Panc1 (cell line): ENCODE data around the gene DNAJC22. TPM values are rescaled to one million over a fixed set of nuclear protein-coding genes. Genes with fewer than 3 reads are reported as not detected.
A peak's percentile ranks its signal among the peaks of the same experiment; 100 is the strongest.
"Not testable (repeated sequence)": the region's sequence is repeated elsewhere in the genome, so short reads cannot be mapped to it uniquely, and the experiment has no call there.

ENCODE experiments used
- ATAC-seq: fragments of 200-7000 bp; cut with Tn5 transposase; 2 replicates; pipeline ENCODE4 v1.9.1; 2020; ENCODE audit warnings: mild to moderate bottlenecking, moderate library complexity
- BruUV-seq: library from RNA; stranded (reverse); fragments of 400-500 nt; replicated peaks from 2 replicates; lab custom pipeline; 2021; lab: Mats Ljungman, UMichigan
- CTCF ChIA-PET: fragments of 300-600 bp; sonication (Branson Sonifier 250); formaldehyde crosslinking; loops from one replicate; lab custom pipeline; 2022; ENCODE audit warnings: antibody characterized with exemption; lab: Charles Lee
- POLR2A ChIA-PET: fragments of 300-600 bp; sonication (Branson Sonifier 250); formaldehyde crosslinking; loops from one replicate; lab custom pipeline; 2022; ENCODE audit warnings: antibody characterized with exemption; lab: Charles Lee
- DNase-seq: peaks from one replicate; pipeline ENCODE4 v3.0.0-alpha.2; 2010; ENCODE audit warnings: low read depth, low spot score
- H3K27ac ChIP-seq: 2 replicates; pipeline ENCODE4 v1.5.1; 2011; ENCODE audit warnings: mild to moderate bottlenecking, low read length, inconsistent platforms
- H3K27me3 ChIP-seq: fragments of 200-500 bp; sonication (Bioruptor generic); 2 replicates; pipeline ENCODE4 v1.6.0; 2014; ENCODE audit warnings: low read length, inconsistent platforms; ENCODE audit not compliant: control insufficient read depth, insufficient read depth
- H3K36me3 ChIP-seq: fragments of 200-500 bp; sonication (Bioruptor generic); 2 replicates; pipeline ENCODE4 v1.5.1; 2014; ENCODE audit warnings: inconsistent platforms, mild to moderate bottlenecking, low read length, moderate library complexity; ENCODE audit not compliant: control insufficient read depth, insufficient read depth
- H3K4me1 ChIP-seq: 2 replicates; pipeline ENCODE4 v1.5.1; 2011; ENCODE audit warnings: inconsistent platforms, mild to moderate bottlenecking, low read length, moderate library complexity; ENCODE audit not compliant: control insufficient read depth, insufficient read depth
- H3K4me3 ChIP-seq, 2 experiments: 2 replicates each; pipeline ENCODE4 v1.5.1; 2011 to 2012; ENCODE audit warnings: low read depth in 2 of 2, low read length in 2 of 2, mild to moderate bottlenecking in 2 of 2, inconsistent platforms in 1 of 2, moderate library complexity in 1 of 2
- H3K9me3 ChIP-seq: fragments of 200-500 bp; sonication (Bioruptor generic); 2 replicates; pipeline ENCODE4 v1.5.1; 2014; ENCODE audit warnings: low read depth, mild to moderate bottlenecking, inconsistent platforms, low read length, moderate library complexity; ENCODE audit not compliant: control insufficient read depth, insufficient read depth
- CTCF ChIP-seq: fragments of 450-650 bp; IDR thresholded peaks from 2 replicates; pipeline ENCODE4 v1.5.1; 2017; ENCODE audit warnings: mild to moderate bottlenecking
- POLR2AphosphoS5 ChIP-seq: IDR thresholded peaks from 2 replicates; pipeline ENCODE4 v1.6.1; 2012; ENCODE audit warnings: mild to moderate bottlenecking, low read depth, low read length, moderate library complexity
- REST ChIP-seq, 2 experiments: IDR thresholded peaks; 2 replicates each; pipeline ENCODE4 v1.6.1; 2011 to 2012; ENCODE audit warnings: low read depth in 2 of 2, control low read depth in 1 of 2, low read length in 1 of 2, mild to moderate bottlenecking in 1 of 2, moderate library complexity in 1 of 2; ENCODE audit not compliant: insufficient read depth in 1 of 2
- SIN3A ChIP-seq: IDR thresholded peaks from 2 replicates; pipeline ENCODE4 v1.6.1; 2012; ENCODE audit warnings: low read depth, mild to moderate bottlenecking, low read length, moderate library complexity, borderline replicate concordance; ENCODE audit not compliant: insufficient read depth
- TCF7L2 ChIP-seq: IDR thresholded peaks from 2 replicates; pipeline ENCODE4 v1.6.1; 2011; ENCODE audit warnings: mild to moderate bottlenecking, low read depth, low read length, inconsistent platforms
- in situ Hi-C: cut with HindIII; loops from 2 replicates; pipeline ENCODE4 v1.10.0; 2016; ENCODE audit warnings: low sequenced_read_pairs, low pct_unique_long_range_greater_than_20kb
- intact Hi-C: fragments of 100-400 bp; cut with micrococcal nuclease; formaldehyde crosslinking; loops from one replicate; pipeline ENCODE4 v1.10.0; 2022; ENCODE audit not compliant: unreplicated experiment
- total RNA-seq: library from RNA; stranded (reverse); gene quantifications from one replicate; pipeline ENCODE4 v1.2.1, GENCODE V29; 2021; ENCODE audit not compliant: unreplicated experiment

The DNAJC22 gene
- total RNA-seq, 1 experiment from 2014 or later: 1.9 TPM

- intact Hi-C loops: no loop called here
- in situ Hi-C loops: no loop called here
- POLR2A ChIA-PET: no interaction called here
- BruUV-seq: no TSS peak
- ATAC-seq: no peak
- CTCF ChIA-PET: no interaction called here
- no peaks in the 10 kb centered on the region for H3K36me3 ChIP-seq
- TF ChIP-seq TCF7L2 (no peak), POLR2AphosphoS5 (no peak)
- no peaks in the 10 kb centered on the region for H3K4me1 ChIP-seq
- H3K27me3 ChIP-seq: no peaks in the 10 kb centered on the region
- DNase-seq: no peak
- H3K9me3 ChIP-seq: no peaks in the 10 kb centered on the region
- no peak overlapping the region for H3K27ac ChIP-seq
- no peak overlapping the region for H3K4me3 ChIP-seq
Observed at GRCh38 chr12:49314811-49315210, 31.9 kb upstream of the DNAJC22 start.

- DNase-seq, H3K4me3 ChIP-seq, CTCF ChIA-PET, ATAC-seq, in situ Hi-C loops, POLR2A ChIA-PET, H3K4me1 ChIP-seq, intact Hi-C loops, BruUV-seq, H3K27ac ChIP-seq, H3K9me3 ChIP-seq, H3K36me3 ChIP-seq, H3K27me3 ChIP-seq: not testable (repeated sequence)
Observed at GRCh38 chr12:49317118-49317517, 29.6 kb upstream of the DNAJC22 start.

- CTCF ChIA-PET: interaction anchor here (0.6 kb wide), 1 partner anchor 17 kb away, joined by 9 read pairs; no protein-coding TSS in a partner anchor
- intact Hi-C loops: not testable (repeated sequence)
Observed at GRCh38 chr12:49320411-49321103, 26.1 kb upstream of the DNAJC22 start.

GRCh38 chr12:49322367-49322707, 24.4 kb upstream of the DNAJC22 start:
- Histone ChIP-seq H3K36me3 (peaks cover 9% of the 10 kb centered on the region), H3K9me3 (no peaks in the 10 kb centered on the region), H3K27ac (peak overlapping the region; percentile 90), H3K4me1 (peaks cover 5% of the 10 kb centered on the region; the same call in 1 of the 2 replicates), H3K4me3 (peak overlapping the region; percentile 82 to 98), H3K27me3 (no peaks in the 10 kb centered on the region)
- TF ChIP-seq SIN3A (no peak), TCF7L2 (no peak), CTCF (no peak), REST (IDR thresholded peaks at IDR 0.05; ENCODE audit: insufficient read depth in 1 of 2, low read depth in 2 of 2, low read length in 1 of 2) (no peak)
- CTCF ChIA-PET: interaction anchor here (1.0 to 2.7 kb wide), 5 partner anchors 9 to 25 kb away, joined by 3 to 11 read pairs (median 3); no protein-coding TSS in a partner anchor
- in situ Hi-C loops (no loop called here), intact Hi-C loops (no loop called here)
- ATAC-seq (no peak; the same call in 1 of the 2 replicates), DNase-seq (no peak)
- BruUV-seq: TSS peak; percentile 98
- POLR2A ChIA-PET: interaction anchor here (0.5 kb wide), 1 partner anchor 45 kb away, joined by 5 read pairs; the partner anchor contains the start of gene SPATS2

More at GRCh38 chr12:49320411-49321103, 26.1 kb upstream of the DNAJC22 start:
- H3K27me3 ChIP-seq, in situ Hi-C loops, ATAC-seq, BruUV-seq, H3K36me3 ChIP-seq, H3K4me3 ChIP-seq, POLR2A ChIA-PET, H3K27ac ChIP-seq, DNase-seq, H3K9me3 ChIP-seq, H3K4me1 ChIP-seq: not testable (repeated sequence)
